Kasumi-1 (cell line): ENCODE measurements around the gene NAGPA.

Experiments used
- DNase-seq, 2 experiments: peaks; one replicate each; lab custom pipeline; 2025; lab: John Stamatoyannopoulos, UW

The NAGPA gene

DNA sequence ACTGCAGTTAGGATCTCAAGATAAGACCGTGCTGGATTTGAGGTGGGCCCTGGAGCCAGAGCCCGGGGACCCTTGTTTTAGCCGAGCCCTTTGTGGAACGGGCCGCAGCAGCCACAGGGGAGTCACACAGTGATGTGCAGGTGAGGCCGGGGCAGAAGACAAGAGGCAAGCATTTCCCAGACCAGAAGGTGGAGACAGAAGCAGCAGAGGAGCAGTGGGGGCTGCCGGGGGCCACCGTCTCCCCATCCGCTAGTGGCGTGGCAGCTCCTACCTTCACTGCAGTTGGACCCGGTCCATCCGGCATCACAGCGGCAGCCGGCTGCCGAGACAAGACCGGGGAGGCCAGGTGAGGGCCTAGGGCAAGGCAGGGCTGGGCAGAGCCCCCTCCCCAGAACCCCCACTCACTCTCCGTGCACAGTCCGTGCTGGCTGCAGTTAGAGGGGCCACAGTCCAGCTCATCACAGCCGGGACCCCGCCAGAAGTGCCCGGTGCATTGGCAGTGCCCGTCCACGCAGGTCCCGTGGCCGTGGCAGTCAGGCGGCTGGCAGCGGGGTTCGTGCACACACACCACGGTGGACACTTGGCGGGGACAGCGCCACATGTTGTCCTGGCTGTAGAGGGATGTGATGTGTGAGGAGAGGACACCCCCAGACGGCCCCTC is 6.0 kb downstream of the NAGPA start:
- no peak for DNase-seq

DNA sequence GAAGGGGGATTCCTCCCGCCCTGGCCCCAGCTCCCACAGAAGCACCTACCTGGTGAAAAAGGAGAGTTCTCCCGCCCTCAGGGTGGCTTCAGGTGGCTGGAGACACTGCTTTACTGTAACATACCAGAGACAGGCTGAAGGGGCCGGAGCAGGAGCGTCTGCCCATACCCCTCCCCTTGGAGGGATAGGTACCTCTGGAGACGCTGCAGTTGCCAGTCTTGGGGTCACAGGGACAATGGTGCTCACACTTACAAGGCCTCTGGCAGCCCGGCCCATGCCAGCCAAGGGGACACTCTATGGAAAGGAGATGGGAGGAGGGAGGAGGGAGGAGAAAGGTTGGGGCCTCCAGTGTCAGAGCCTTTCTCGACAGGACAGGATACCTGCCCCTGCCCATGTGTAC is 6.6 kb downstream of the NAGPA start:
- no peak for DNase-seq

DNA sequence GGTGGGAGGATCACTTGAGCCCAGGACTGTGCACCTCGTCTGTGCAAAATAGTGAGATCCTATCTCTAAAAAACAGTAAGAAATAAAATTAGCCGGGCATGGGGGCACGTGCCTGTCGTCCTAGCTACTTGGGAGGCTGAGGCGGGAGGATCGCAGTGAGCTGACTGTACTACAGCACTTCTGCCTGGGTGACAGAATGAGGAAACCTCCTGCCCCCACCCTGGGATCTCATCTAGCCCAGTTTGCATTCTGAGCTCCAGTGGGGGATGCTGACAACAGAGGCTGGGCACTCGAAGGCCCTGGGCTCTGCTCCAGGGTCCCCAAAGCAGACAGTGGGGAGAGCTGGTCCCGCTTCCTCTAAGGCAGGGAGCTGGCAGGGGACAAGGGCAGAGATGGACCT is 7.1 kb downstream of the NAGPA start:
- no peak for DNase-seq

DNA sequence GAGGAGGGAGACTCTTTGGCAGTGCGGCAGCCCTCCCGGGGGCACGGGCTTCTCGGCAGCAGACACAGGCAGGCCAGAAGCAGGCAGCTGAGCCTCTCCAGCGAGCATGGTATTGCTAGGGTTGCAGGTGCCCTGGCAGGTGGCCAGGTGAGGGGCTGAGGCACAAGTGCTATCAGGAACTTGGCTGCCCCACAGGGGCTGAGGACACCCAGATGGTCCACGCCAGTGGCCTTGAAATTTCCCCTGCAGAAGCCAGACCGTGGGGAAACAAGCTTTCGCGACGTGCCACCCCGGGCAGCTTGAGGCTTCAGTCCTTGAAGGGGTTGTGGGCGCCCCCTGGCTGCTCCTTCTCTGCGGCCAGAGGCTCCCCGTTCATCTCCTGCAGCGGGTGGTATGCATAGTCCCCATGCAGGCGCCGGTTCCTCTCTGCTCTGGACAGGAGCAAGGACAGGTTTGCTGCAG is 8.5 kb downstream of the NAGPA start:
- DNase-seq: peak; percentile 2 to 13

DNA sequence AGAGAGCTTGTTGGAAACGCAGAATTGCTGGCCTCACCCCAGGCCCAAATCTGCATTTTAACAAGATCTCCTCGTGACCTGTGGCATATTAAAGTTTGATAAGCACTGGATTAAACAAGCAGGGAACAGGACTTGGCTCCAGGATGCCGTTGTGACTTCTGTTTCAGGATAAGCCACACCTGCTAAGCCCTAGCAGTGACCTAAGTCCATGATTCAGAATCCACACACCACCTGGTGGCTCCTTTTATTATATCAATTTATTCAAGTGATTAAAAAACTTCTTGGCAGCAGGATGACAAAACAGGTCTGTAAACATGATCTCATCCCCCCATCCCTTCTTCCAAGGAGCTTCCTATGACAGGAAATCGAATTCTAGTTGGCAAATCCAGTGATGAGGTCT is 9.1 kb downstream of the NAGPA start:
- DNase-seq: no peak

DNA sequence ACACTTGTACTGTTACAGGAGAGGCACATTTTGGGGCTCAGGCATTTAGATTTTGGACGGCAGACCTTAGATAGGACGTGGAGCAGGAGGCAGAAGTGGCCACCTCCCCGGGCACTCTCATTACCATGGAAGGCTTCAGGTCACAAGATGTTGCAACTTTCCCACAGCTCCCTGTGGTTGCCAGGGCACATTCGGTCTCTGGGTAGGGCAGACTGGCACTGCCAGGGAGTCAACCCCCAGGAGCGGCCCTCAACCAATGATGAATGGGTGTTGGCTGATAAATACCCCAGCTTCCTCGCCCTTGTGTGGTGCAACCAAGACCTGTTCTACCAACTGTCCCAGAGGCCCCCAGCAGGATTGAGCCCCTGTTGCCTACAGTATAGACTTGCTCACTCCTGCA is 11.2 kb downstream of the NAGPA start:
- no peak for DNase-seq

DNA sequence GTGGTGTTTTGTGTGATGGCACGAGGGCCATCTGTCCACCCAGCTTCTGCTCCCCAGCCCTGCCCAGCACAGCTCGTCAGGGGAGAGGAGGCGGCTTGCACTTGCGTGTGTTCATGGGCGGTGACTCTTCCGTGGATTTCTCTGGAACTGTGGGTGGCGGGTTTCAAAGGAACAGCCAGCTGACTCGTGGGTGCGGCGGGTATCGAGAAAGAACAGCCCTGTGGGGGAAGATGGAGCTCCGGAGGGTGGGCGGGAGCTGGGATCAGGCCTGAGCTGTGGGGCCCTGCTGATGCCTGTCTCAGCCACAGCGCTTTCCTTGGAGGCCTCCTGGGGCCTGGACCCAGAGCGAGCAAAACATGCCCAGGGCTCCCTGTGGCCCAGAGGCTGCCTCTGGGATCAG is 13.2 kb downstream of the NAGPA start:
- no peak for DNase-seq

DNA sequence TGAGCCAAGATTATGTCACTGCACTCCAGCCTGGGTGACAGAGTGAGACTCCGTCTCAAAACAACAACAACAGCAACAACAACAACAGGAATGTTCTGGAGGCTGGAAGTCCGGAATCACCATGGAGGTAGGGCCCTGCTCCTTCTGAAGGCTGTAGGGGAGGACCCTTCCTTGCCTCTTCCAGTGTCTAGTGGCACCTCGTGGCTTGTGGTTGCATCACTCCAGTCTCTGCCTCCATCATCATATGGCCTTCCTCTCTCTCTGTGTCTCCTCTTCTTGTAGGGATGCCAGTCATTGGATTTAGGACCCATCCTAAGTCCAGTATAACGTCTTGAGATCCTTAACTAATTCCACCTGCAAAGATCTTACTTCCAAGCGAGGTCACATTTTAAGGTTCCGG is 14.0 kb downstream of the NAGPA start:
- no peak for DNase-seq

DNA sequence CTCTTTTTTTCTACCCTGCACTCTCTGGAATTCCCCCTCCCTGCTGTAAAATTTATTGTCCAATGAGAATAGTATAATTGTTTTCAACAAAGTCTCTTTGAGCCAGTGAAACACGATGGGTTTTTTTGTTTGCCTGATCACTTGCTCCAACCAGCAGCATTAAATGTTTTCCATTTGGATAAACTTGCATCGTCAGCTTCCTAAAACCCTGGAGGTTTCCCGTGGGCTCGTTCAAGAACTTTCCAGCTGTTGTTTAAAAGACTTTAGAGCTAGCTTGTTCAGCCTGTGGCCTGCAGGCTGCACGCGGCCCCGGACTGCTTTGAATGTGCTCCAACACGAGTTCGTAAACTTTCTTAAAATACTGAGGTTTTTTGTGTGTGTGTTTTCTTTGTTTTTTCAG is 14.9 kb downstream of the NAGPA start:
- no peak for DNase-seq

DNA sequence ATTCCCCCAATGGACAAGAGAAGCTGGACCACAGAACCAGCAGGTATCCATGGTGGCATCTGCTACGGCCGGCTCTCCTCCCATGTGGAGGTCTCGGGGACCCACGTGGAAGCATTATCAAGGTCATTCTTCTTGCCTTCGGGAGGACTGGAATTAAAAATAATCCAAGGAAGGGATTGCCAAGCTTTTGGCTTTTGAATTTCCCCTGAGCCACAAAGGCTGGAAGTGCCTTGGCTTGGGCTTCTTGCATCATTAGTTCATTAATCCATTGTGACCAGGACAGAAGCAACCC is 16.1 kb downstream of the NAGPA start:
- DNase-seq: no peak

DNA sequence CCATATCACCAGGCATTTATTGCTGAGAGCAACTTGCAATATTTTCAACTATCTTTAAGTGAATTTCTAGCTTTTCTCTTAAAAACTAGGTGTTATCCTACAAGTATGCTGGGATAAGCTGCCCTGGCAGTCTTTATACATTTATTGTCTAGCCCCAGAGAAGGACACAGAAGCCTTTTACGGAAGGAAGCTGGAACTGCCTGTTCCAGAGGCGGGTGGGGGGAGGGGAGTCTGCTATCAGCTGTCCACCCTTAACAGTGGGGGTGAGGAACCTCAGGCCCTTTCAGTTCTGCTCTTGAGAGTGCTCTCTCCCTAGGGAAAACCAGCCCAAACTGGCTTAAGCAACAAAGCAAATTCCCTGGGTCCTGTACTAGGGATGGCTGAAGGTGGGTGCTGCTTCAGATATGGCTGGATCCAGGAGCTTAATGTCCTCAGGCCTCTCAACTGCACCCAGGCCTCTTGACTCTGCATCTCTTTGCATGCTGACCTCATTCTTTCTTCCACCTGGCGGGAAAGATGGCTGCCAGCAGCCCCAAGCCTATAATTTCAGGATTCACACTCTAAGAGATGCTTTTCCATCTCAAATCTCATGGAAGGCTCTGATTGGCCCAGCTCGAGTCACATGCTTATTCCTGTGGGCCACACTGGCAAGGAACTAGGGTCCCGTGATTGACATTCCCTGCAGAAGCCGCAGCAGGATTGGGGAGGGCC is 16.6 kb downstream of the NAGPA start:
- no peak for DNase-seq

DNA sequence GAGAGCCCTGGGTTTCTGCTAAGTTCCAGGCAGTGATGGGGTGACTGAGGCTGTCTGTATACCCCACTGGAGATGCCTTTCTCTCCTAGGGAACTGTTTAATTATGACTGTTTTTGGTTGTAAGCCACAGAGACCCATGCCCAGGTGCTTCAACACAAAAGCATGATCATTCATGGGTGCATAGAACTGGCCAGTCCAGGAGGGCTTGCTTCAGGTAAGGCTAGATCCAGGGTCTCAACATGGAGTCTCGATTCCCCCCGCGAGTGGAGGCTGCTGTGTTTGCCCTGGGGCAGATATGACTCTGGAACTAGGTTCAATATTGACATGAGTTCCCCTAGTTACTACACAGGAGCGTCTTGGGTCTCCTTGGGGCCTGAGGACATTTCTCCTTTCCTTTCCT is 17.8 kb downstream of the NAGPA start:
- DNase-seq: no peak

DNA sequence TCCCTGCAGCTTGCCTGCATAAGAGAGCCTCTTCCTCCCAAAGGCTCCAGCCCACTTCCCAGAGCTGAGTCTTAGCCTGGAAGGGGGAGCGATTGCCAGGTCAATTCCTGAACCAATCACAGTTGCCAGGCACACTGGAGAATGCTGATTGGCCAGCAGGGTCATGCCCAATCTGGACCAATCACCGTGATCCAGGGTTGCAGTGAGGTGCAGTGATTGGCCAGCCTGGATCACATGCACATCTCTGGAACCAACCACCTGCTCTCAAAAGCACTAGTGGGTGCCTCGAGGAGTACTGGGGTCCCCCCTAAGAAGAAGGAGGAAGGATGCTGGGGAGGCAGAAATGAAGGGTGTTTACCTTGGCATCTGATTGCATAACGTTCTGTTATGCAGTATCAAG is 18.4 kb downstream of the NAGPA start:
- no peak for DNase-seq

DNA sequence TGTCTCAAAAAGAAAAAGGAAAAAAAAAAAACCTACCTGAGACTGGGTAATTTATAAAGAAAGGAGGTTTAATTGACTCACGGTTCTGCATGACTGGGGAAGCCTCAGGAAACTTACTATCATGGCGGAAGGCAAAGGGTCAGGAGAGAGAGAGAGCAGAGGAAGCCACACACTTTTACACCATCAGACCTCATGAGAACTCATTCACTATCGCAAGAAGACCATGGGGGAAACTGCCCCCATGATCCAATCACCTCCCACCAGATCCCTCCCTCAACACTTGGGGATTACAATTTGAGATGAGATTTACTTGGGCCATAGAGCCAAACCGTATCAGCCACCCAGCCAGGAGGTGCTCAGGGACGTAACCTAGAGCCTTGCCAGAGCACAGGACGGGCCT is 20.8 kb downstream of the NAGPA start:
- no peak for DNase-seq

DNA sequence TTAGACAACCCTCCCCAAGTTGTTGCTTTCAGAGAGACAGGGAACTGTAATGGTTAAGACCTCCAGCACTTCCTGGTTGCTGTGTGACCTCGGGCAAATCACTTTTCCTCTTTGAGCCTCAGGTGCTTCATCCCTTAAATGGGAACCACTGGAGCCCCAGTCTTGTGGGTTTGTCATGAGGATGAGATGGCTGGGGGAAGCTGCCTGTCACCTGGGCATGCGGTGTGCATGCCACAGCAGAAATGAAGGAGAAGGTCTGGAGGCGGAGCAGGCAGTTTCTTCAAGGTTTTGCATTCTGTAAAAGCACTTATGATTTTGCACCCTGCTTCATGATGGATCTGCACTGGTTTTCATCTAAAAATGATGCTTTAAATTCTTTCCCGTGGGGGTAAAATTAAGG is 22.1 kb downstream of the NAGPA start:
- DNase-seq: no peak

DNA sequence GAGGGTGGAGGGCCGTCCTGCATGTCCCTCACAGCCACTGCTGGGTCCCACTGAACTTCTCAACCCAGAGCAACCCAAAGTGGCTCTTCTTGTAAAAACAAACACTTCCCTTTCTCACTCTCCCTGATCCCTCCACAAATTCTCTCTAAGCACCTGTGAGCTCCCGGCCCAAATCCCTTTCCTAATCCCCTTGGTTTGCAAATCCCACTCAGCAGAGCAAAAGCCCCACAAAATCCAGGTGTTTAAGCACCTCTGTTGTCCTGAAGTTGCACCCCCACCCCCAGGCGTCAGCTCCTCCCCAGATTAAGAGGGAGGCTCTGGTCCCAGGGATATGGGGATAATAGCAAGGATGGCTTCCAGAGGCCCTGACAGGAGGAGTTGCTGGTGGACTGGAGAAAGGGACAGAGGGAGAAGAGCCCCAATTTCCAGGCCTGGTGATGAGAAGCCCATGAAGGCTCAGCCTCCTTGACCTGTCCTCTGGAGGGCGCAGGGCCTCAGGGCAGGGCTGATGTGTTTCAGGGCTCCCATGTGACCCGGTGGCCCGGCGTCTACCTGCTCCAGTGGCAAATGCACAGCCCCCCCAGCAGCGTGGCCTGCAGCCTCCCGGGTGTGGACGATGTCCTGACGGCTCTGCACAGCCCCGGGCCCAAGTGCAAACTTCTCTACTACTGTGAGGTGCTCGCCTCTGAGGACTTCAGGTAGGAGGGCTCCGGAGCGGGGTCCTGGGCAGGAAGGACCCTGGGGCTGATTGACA is 23.0 kb downstream of the NAGPA start:
- no peak for DNase-seq

DNA sequence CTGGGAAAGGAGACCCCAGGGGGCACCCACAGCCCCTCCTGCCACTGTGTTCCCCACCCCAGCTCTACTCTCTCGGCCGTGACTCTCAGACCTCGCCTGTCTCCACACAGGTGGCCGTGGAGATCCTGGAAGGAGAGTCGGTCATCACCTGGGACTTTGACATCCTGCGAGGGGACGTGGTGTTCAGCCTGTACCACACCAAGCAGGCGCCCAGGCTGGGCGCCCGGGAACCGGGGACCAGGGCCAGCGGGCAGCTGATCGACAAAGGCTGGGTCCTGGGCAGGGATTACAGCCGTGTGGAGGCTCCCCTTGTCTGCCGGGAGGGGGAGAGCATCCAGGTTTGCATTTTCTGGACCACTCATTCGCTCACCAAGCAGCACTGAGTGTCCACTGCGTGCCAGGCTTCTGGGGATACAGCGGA is 25.4 kb downstream of the NAGPA start:
- DNase-seq: no peak

DNA sequence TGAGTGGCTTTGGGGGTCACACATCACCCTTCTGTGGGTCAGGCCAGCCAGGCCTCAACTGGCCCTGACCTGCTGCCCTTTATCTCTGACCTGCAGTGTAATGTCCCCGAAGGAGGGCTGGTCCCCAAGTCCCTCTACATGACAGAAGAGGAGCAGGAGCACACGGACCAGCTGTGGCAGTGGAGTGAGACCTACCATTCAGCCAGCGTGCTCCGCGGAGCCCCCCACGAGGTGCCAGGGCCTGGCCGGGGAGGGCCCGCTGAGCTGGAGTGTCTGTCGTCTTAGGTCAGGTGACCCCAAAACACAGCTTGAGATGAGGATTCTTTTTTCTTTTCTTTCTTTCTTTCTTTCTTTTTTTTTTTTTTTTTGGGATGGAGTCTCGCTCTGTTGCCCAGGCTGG is 26.5 kb downstream of the NAGPA start:
- DNase-seq: no peak

DNA sequence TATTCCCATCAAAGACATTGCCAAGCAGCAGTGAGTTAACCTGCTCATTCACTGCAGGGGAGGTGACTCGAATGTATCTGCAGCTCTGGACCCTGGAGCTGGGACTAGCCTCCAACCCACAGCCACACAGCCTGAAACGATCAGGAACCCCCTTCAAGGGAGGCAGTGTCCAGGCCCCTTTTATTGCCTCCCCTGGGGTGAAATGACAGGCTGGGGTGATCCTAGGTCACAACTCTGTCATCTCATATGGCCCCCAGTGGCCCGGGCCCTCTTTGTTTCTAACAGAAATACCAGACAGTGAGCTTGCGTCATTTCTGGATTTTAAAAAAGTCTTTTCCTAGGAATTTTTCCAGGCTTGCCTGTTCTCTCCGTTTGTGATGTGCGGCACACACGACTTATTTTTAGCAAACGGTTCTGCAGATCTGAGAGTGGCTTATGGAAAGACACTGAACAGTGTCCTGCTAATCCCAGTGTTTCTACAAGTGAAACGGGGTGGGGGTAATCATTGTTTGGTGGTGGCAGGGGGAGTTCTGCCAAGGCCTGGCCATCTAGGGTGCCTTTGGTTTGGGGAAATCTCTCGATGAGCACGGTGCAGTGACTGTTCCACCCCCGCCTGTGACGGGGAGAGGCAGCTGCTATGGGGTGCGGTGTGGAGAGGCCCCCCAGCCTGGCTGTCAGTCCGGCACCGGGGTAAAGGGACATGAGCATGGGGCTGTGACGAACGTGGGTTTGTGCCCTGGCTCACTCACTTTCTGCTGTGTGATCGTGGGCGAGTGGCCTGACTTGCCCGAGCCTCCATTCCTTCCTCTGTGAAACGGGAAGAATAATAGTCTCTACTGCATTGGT is 27.2 kb downstream of the NAGPA start:
- no peak for DNase-seq

DNA sequence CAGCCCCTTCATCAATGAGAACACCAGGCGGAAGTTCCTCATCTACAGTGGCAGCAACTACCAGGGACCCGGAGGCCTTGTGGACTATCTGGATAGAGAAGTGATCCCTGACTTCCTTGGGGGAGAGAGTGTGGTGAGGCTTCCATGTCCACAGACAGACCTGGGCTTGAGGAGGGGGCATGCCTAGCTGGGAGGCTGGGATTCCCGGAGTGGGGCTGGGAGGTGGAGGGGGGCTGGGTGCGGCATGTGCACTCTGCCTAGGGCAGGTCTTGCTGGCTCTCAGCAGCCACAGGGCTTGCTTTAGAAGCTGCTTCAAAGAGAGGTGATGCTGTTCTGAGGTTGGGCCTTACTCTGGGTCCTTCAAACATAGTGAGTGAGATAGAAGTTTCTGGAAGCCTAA is 27.8 kb downstream of the NAGPA start:
- no peak for DNase-seq

DNA sequence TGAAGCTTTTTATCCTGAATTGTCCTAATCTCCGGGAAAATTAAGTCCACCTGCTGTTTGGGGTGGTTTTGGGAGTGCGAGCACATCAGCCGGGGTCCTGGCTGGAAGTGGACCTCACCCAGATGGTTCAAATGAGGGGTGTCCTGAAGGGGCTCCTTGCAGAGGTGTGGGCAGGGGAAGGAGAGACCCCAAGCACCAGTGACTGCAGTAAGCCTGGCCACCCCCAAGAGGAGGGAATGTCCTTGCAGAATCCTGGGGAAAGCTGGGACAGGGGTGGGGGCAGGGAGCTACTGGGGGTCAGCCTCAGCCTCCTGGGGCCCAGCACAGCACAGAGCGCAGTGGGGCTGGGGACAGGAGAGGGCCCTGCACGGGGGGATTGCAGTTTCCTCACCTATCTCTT is 29.4 kb downstream of the NAGPA start:
- DNase-seq: no peak

DNA sequence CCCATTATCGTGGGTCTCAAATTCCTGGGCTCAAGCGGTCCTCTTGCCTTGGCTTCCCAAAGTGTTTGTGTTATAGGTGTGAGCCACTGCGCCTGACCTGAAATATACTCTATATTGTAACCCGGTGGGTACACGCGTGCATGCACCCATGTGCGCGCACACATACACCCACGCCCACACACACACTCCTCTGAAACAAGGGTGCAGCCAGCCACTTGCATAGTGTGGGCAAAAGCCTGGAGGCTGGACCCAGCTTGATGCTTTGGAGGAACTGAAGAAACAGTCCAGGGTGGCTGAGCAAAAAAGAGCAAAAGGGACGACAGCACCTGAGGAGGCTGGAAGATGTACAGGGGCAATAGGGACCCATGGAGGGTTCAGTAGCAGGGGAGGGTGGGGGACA is 29.9 kb downstream of the NAGPA start:
- no peak for DNase-seq

DNA sequence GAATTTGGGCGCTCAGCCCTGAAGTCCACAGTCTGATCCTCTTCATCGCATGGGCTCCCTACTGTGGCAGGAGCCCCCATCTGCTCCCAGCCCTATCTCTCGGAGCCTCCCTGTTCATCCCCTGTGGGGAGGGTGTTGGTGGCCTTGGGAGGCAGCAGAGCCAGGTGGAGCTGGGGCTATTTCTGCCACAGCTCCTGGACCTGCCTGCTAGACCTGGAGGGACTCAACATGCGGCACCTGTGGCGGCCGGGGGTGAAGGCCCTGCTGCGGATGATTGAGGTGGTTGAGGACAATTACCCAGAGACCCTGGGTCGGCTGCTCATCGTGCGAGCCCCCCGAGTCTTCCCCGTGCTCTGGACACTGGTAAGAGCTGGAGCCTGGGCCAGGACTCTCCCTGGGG is 30.5 kb downstream of the NAGPA start:
- no peak for DNase-seq
